Activated CD8-positive, alpha-beta memory T cell treated with anti-CD3 and anti-CD28 coated beads for 36 hours (primary cell): ENCODE data around the gene MUC12. TPM values are rescaled to one million over a fixed set of nuclear protein-coding genes. Genes with fewer than 3 reads are reported as not detected.
"Not testable (repeated sequence)": the region's sequence is repeated elsewhere in the genome, so short reads cannot be mapped to it uniquely, and the experiment has no call there.

ENCODE experiments used
- CTCF ChIA-PET: fragments of 350-600 bp; sonication (Branson Sonifier 250); formaldehyde crosslinking; loops from one replicate; lab custom pipeline; 2021; ENCODE audit warnings: antibody characterized with exemption; lab: Charles Lee
- POLR2A ChIA-PET: fragments of 350-600 bp; sonication (Branson Sonifier 250); formaldehyde crosslinking; loops from one replicate; lab custom pipeline; 2021; ENCODE audit warnings: antibody characterized with exemption; lab: Charles Lee
- total RNA-seq, 2 experiments: library from RNA; stranded (reverse); gene quantifications; one replicate each; pipeline ENCODE4 v1.2.3, GENCODE V29; 2021

MUC12 gene
- total RNA-seq, result under 1 TPM in 1 of 2 experiments, not detected in 1; 0.44 TPM

DNA sequence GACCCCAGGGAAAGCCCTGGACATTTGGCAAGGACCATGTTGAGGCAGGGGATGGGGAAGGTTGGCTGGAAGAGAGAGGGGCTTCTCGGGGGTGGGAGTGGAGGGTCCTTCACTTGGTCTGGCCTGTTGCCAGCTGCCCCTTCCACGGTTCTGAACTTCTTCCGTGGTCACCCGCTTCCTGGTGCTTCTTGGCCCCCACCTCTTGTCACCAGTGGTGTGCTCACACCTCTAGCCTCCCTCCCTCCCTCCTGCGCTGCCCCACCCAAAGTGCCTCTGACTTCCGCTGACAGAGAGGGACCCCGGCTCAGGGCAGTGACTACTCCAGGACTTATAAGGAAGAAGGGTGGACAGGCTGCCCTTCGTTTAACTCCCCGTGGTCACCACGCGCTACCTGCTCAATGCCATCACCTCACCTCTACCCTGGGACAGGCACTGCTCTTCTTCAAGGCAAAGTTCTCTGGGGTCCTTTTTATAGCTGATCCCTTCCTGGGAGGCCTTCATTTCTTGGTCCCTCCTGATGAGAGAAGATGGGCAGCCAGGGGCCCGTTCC is at the start of gene MUC12:
Gene MUC12, plus strand, starts transcription at position 500 of the 550 bp plus-strand sequence. CDS start 58 bp downstream, outside the sequence.
- ChIA-PET CTCF (no interaction called here), POLR2A (no interaction called here)

DNA sequence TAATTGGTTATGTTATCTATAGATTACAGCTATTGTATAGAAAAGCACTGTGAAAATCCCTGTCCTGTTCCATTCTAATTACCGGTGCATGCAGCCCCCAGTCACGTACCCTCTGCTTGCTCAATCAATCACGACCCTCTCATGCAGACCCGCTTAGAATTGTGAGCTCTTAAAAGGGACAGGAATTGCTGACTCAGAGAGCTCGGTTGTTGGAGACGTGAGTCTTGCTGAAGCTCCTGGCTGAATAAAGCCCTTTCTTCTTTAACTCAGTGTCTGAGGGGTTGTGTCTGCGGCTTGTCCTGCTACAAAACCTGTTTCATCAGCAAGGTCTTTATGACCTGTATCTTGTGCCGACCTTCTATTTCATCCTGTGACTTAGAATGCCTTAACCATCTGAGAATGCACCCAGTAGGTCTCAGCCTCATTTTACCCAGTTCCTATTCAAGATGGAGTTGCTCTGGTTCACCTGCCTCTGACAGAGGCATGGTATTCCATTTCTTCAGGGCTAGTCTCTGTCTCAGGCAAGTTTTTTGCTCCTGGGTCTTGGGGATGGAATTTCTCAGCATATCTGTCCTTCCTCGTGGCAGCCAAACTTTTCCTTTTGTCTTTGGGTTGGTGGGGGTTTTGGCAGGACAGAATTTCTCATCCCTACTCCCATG is 49.5 kb upstream of the MUC12 start:
- POLR2A ChIA-PET, CTCF ChIA-PET: not testable (repeated sequence)

- CTCF ChIA-PET, result interaction anchor here (1.1 kb wide), 1 partner anchor 202 kb away, joined by 3 read pairs; no protein-coding TSS in a partner anchor
Observed at GRCh38 chr7:100921039-100921438, 48.3 kb upstream of the MUC12 start.

DNA sequence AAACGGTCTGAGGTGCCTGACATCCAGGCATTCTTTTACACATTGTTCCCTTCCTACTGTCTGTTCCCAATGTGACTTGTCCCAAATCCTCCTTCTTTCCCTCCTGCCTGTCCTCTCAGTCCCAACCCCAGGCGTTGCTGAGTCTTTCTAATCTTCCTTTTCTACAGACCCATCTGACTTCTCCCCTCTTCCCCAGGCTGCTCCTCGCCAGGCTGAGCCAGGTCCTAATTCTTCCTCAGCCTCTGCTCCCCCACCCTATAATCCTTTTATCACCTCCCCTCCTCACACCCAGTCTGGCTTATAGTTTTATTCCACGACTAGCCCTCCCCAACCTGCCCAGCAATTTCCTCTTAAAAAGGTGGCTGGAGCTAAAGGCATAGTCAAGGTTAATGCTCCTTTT is 45.7 kb upstream of the MUC12 start:
- POLR2A ChIA-PET, result not testable (repeated sequence)

More at GRCh38 chr7:100921039-100921438, 48.3 kb upstream of the MUC12 start:
- POLR2A ChIA-PET, result no interaction called here

GRCh38 chr7:100929808-100930174 is 39.6 kb upstream of the MUC12 start:
- POLR2A ChIA-PET, result no interaction called here
- CTCF ChIA-PET, result no interaction called here

More for the DNA sequence above, 45.7 kb upstream of the MUC12 start:
- CTCF ChIA-PET, result not testable (repeated sequence)

DNA sequence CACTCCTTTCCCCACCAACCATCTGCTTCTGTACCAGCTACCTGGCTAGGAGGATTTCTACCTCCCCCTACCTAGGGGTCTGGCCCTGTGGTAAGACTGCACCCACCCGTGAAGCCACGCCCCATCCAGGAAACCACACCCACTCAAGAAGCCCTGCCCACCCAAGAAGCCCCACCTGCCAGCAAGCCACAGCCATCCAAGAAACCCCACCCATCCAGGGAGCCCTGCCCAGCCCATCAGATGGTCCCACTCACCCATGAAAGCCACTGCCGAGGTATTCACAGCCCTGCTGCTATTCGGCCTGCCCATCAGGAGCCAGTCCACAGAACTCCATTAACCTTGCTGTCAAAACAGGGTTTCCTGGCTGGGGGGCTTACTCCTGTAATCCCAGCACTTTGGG is 35.6 kb upstream of the MUC12 start:
- ChIA-PET POLR2A (no interaction called here), CTCF (no interaction called here)

GRCh38 chr7:100935381-100935780 is 34.0 kb upstream of the MUC12 start:
- CTCF ChIA-PET, POLR2A ChIA-PET: not testable (repeated sequence)

DNA sequence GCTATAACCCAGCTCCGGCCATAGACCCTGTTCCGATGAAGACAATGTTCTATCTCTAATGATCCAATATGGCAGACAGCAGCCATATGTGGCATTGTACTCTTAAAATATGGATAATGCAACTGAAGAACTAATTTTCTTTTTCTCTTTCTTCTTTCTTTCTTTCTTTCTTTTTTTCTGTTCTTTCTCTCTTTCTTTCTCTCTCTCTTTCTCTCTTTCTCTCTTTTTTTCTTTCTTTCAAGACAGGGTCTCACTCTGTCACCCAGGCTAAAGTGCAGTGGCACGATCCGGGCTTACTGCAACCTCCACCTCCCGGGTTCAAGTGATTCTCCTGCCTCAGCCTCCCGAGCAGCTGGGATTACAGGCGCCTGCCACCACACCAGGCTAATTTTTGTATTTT is 33.2 kb upstream of the MUC12 start:
- CTCF ChIA-PET, POLR2A ChIA-PET: not testable (repeated sequence)

DNA sequence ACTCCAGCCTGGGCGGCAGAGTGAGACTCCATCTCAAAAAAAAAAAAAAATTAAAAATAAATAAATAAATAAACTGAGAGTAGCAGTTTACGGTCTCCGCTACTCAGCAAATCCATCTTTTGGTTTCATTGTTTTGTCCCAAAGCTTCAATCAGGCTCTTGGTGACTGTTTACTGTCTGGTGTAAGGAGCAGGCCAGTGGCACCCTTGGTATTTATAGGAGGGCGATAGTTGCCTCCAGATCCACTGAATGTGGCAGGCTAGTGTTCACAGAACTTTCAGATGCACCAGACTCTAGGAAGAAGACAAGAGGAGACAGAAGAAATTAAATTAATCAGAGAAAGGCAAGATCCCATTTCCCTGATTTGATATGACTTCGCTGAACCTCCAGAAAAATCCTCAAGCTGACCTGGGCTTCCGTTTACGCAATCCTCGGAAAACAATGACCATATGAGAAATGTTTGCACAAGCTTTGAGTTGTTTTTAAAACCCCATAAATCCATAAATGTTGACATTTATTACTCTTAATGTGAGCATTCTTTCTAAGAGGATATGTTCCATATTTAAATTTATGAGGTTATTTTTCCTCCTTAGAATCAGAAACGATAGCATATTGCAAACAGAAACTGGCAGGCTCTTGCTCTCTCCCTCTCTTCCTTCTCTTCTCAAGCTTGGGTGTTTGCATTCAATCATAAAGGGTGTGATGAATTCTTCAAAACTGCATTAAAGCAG is 27.2 kb upstream of the MUC12 start:
- ChIA-PET CTCF (no interaction called here), POLR2A (no interaction called here)

DNA sequence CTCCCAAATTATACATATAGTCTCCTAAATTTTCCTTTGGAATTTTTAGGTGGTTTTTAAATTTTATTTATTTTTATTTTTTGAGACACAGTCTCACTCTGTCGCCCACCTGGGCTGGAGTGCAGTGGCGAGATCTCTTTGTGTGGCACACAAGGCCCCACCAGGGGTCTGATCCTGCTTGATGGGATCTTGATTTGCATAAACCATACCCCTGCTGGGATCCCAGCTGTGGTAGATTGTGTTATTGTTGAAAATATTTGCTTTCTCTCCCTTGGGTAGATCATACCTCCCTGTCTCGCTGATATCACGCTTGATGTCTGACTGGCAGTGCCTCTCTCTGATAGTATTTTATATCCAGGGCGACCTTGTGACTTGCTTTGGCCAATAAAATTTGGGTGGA is 25.7 kb upstream of the MUC12 start:
- ChIA-PET CTCF (no interaction called here), POLR2A (no interaction called here)

DNA sequence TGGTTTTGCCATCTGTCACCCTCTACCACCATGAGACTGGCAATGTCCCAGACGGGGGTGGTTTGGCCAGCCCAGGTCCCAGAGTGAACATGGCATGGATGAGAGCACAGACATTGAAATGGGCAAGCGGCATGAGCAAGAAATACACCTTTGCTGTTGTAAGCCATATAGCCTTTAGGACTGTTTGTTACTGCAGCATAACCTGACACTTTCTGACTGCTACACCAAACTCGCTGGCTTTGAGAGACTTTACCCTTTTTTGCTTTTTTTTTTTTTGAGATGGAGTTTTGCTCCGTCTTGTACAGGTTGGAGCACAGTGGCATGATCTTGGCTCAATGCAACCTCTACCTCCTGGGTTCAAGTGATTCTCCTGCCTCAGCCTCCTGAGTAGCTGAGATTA is 25.2 kb upstream of the MUC12 start:
- POLR2A ChIA-PET, result no interaction called here
- CTCF ChIA-PET, result interaction anchor here (1.0 kb wide), 1 partner anchor 17 kb away, joined by 3 read pairs; no protein-coding TSS in a partner anchor

GRCh38 chr7:100946111-100946510 is 23.3 kb upstream of the MUC12 start:
- POLR2A ChIA-PET, result no interaction called here
- CTCF ChIA-PET, result no interaction called here

DNA sequence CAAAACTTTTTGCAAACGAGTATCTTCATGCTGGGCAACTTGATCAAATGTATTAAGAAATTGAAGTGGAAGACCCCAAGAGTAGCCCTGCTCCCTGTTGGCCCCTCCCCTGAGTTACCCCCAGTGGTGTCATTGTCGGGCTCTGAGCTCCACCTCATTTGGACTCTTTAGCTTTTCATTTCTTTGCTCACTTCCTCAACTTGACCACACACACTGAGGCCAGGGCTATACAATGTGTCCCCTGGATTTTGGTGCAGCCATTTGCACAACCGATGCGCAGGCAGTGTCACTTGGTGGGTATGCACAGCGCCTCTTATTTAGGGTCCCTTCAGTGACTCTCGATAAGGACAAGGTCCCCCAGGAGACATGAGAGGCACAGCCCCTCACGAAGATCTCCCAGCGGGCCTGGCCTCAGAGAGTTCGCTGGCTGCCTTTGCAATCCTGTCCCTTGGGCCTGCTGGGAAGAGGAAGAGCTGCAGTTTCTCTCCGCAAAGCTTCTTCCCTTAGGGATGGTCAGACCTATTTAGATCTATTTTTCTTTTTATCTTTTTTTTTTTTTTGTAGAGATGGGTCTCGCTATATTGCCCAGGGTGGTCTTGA is 22.5 kb upstream of the MUC12 start:
- ChIA-PET POLR2A (no interaction called here), CTCF (no interaction called here)

DNA sequence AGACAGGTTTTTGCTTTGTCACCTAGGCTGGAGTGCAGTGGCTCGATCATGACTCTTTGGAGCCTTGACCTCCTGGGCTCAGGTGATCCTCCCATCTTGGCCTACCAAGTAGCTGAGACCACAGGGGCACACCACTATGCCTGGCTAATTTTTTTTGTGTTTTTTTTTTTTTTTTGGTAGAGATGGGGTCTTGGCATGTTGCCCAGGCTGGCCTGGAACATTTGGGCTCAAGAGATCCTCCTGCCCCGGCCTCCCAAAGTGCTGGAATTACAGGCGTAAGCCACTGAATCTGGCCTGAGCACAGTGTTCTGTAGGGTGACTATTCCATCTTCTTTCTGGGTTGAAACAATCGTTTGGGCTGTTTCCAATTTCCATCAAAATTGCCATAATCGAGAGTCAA is 21.6 kb upstream of the MUC12 start:
- POLR2A ChIA-PET, result no interaction called here
- CTCF ChIA-PET, result no interaction called here

DNA sequence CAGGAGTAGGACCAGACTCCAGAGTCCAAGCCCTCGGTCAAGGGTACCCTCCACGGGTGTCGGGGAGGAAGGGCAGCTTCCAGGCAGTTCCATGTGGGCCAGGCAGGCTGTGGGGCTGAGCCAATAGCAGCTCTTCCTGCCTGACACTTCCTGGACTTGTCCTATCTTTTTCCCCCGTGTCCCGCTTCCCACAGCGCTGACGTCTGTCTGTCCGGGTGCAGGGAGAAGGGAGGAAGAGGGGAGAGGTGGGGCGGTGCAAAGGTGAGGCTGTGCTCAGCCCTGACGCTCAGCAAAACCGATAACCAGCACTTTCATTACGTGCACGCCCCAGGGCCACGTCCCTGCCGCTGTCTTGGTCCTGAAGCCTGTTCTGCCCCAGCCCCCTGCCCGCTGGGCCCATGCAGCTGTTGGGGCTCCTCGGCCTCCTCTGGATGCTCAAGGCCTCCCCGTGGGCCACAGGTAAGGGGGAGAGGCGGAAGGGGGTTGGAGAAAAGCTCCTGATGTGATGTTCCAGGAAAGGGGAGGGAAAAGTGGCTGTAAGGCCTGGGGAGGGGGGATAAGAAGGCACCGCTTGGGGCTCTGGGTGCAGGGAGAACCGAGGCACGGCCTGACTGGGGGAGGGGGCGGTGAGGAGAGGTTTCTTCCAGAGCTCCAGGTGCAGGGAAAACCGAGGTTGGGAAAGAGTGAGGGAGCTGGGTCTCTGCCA is 20.0 kb upstream of the MUC12 start, which contains the start of gene MUC3A:
Gene MUC3A, plus strand, starts transcription at position 308 of the 706 bp plus-strand sequence. Its CDS starts 91 bp downstream, at position 399.
- POLR2A ChIA-PET, result no interaction called here
- CTCF ChIA-PET, result no interaction called here

GRCh38 chr7:100949933-100950443 is 19.4 kb upstream of the MUC12 start:
- ChIA-PET POLR2A (no interaction called here), CTCF (no interaction called here)

DNA sequence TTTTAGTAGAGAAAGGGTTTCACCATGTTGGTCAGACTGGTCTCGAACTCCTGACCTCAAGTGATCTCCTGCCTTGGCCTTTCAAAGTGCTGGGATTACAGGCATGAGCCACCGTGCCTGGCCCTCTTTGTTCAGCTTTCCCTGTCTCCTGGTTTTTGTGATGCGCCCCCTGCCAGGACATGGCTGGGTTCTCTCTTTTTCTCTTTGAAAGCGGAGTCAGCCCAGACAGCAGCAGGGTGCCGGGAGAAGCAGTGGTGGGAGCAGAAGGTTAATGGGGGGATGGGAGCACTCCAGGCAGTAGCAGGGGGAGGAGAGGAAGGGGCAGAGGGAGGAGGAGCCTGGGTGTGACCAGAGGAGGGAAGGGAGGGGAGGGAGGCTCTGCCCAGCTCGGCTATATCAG is 18.2 kb upstream of the MUC12 start:
- POLR2A ChIA-PET, result no interaction called here

GRCh38 chr7:100951888-100952560 is 17.3 kb upstream of the MUC12 start:
- CTCF ChIA-PET, result interaction anchor here (0.8 kb wide), 1 partner anchor 62 kb away, joined by 3 read pairs; the partner anchor contains the start of gene UFSP1

More for the DNA sequence above, 18.2 kb upstream of the MUC12 start:
- CTCF ChIA-PET, result no interaction called here

GRCh38 chr7:100952641-100953040 is 16.7 kb upstream of the MUC12 start:
- ChIA-PET POLR2A (no interaction called here), CTCF (interaction anchor here (0.8 kb wide), 1 partner anchor 63 kb away, joined by 3 read pairs; the partner anchor contains the start of gene UFSP1)

More at GRCh38 chr7:100951888-100952560, 17.3 kb upstream of the MUC12 start:
- POLR2A ChIA-PET, result no interaction called here
